Right forelimb (tissue), 1 donor: Measurements from ENCODE around the gene RASIP1.

Experiments
- DNase-seq: peaks from one replicate; pipeline ENCODE4 v3.0.0-alpha.2; 2018

The RASIP1 gene

DNA sequence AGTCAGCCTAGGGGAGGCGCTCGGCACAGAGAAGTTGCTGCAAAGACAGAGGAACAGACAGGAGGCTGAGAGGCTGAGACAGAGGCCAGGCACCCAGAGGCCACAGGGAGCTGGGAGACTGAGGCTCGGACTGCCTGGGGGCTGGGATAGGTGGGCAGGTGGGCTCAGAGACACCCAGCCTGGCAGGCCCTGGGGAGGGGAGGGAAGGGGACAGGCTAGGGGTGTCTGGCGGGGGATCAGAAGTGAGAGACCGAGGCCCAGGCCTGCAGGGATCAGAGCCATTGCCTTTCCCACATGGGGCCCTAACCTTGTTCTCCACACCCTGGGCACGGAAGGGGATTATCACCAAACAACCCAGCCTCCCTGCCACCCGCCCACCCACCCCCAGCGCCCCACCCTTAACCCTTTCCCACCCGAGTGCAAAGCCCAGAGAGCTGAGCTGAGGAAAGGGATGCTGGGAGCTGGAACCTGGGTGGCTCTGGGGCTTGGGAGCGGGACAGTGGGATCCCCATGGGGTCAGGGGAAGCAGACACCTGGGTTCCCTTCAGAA lies 68.9 kb downstream of the RASIP1 start:
- no peak for DNase-seq

DNA sequence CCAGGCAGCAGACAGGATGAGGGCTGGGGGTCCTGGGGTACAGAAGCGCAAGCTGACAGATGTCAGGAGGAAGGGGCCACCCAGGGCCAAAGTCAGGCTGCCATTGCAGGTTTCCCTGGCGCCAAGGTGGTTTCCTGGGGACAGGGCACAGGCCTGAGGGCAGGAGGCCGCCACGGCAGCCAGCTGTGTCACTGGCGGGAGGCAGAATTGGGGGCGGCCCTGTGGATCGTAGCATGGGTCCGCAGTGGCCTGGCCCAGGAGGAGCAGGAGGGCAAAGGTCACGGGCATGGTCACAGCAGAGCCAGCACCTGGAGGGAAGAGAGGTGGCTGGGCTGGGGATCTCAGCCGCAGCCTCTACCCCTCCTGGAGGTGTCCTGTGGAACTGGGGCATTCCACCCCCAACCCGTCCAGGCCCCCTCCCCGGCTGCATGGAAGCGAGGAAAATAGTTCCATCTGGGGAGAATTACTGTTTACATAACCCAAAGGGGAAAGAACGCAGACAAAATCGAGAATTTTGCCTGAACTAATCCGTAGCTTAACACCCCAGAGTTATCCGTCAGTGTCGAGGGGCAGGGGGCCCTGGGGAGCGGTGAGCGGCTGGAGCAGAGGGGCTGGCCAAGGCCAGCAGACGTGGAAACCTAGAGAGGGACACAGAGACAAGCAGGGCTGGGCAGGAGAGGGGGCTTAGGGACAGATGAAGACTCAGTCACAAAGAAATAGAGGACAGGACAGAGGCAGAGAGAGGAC lies 69.5 kb downstream of the RASIP1 start:
- no peak for DNase-seq
